ACC112 (cell line): ENCODE data around the gene GRIN1.

Experiments used
- H2AFZ ChIP-seq: fragments of 200-600 bp; sonication (generic); one replicate; pipeline ENCODE4 v1.6.0; 2017; ENCODE audit warnings: antibody characterized with exemption, low read length; ENCODE audit not compliant: unreplicated experiment
- H3K27ac ChIP-seq: fragments of 200-600 bp; sonication (generic); 2 replicates; pipeline ENCODE4 v1.5.1; 2014; ENCODE audit warnings: low read depth, mild to moderate bottlenecking, antibody characterized with exemption, low read length, moderate library complexity
- H3K27me3 ChIP-seq: fragments of 200-600 bp; sonication (generic); 2 replicates; pipeline ENCODE4 v1.6.1; 2014; ENCODE audit warnings: mild to moderate bottlenecking, antibody characterized with exemption, low read length, moderate library complexity, mixed read lengths; ENCODE audit not compliant: insufficient read depth
- H3K36me3 ChIP-seq: fragments of 200-600 bp; sonication (generic); 2 replicates; pipeline ENCODE4 v1.6.1; 2016; ENCODE audit warnings: mild to moderate bottlenecking, antibody characterized with exemption, low read length, moderate library complexity, mixed read lengths; ENCODE audit not compliant: insufficient read depth
- H3K4me1 ChIP-seq: fragments of 200-600 bp; sonication (generic); one replicate; pipeline ENCODE4 v1.6.1; 2016; ENCODE audit warnings: low read length, mixed read lengths; ENCODE audit not compliant: insufficient read depth, unreplicated experiment, control insufficient read depth
- H3K4me3 ChIP-seq: fragments of 200-600 bp; sonication (generic); 2 replicates; pipeline ENCODE4 v1.5.1; 2014; ENCODE audit warnings: mild to moderate bottlenecking, low read depth, low read length
- H3K79me2 ChIP-seq: fragments of 200-600 bp; sonication (generic); one replicate; pipeline ENCODE4 v1.6.0; 2016; ENCODE audit warnings: low read length; ENCODE audit not compliant: control insufficient read depth, unreplicated experiment, insufficient read depth

GRIN1 gene

GRCh38 chr9:137106662-137107250, 32.2 kb upstream of the GRIN1 start:
- H3K27ac ChIP-seq: no peak overlapping the region
- no peak overlapping the region for H2AFZ ChIP-seq
- H3K36me3 ChIP-seq: peaks cover 25% of the 10 kb centered on the region
- no peaks in the 10 kb centered on the region for H3K4me1 ChIP-seq
- no peak overlapping the region for H3K4me3 ChIP-seq
- no peaks in the 10 kb centered on the region for H3K79me2 ChIP-seq
- no peaks in the 10 kb centered on the region for H3K27me3 ChIP-seq

GRCh38 chr9:137107312-137107921, 31.5 kb upstream of the GRIN1 start:
- Histone ChIP-seq H3K27me3 (no peaks in the 10 kb centered on the region), H3K4me1 (no peaks in the 10 kb centered on the region), H3K79me2 (no peaks in the 10 kb centered on the region), H3K36me3 (peaks cover 19% of the 10 kb centered on the region), H3K27ac (no peak overlapping the region), H3K4me3 (no peak overlapping the region), H2AFZ (no peak overlapping the region)

GRCh38 chr9:137107982-137108381, 31.0 kb upstream of the GRIN1 start:
- no peak overlapping the region for H3K4me3 ChIP-seq
- H3K4me1 ChIP-seq: no peaks in the 10 kb centered on the region
- no peak overlapping the region for H2AFZ ChIP-seq
- no peak overlapping the region for H3K27ac ChIP-seq
- no peaks in the 10 kb centered on the region for H3K79me2 ChIP-seq
- peaks cover 13% of the 10 kb centered on the region; the same call in 1 of the 2 replicates for H3K36me3 ChIP-seq
- no peaks in the 10 kb centered on the region for H3K27me3 ChIP-seq

DNA sequence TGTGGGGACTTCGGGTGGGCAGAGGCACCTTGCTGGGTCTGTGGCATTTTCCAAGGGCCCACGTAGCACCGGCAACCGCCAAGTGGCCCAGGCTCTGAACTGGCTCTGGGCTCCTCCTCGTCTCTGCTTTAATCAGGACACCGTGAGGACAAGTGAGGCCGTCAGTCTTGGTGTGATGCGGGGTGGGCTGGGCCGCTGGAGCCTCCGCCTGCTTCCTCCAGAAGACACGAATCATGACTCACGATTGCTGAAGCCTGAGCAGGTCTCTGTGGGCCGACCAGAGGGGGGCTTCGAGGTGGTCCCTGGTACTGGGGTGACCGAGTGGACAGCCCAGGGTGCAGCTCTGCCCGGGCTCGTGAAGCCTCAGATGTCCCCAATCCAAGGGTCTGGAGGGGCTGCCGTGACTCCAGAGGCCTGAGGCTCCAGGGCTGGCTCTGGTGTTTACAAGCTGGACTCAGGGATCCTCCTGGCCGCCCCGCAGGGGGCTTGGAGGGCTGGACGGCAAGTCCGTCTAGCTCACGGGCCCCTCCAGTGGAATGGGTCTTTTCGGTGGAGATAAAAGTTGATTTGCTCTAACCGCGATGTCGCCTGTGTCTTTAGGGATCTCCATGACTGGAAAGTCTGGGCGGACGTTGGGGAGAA, 30.2 kb upstream of the GRIN1 start:
- peaks cover 5% of the 10 kb centered on the region for H3K79me2 ChIP-seq
- H3K4me1 ChIP-seq: no peaks in the 10 kb centered on the region
- H2AFZ ChIP-seq: no peak overlapping the region
- peaks cover 6% of the 10 kb centered on the region; the same call in 1 of the 2 replicates for H3K36me3 ChIP-seq
- H3K27ac ChIP-seq: no peak overlapping the region
- H3K27me3 ChIP-seq: no peaks in the 10 kb centered on the region
- no peak overlapping the region for H3K4me3 ChIP-seq

DNA sequence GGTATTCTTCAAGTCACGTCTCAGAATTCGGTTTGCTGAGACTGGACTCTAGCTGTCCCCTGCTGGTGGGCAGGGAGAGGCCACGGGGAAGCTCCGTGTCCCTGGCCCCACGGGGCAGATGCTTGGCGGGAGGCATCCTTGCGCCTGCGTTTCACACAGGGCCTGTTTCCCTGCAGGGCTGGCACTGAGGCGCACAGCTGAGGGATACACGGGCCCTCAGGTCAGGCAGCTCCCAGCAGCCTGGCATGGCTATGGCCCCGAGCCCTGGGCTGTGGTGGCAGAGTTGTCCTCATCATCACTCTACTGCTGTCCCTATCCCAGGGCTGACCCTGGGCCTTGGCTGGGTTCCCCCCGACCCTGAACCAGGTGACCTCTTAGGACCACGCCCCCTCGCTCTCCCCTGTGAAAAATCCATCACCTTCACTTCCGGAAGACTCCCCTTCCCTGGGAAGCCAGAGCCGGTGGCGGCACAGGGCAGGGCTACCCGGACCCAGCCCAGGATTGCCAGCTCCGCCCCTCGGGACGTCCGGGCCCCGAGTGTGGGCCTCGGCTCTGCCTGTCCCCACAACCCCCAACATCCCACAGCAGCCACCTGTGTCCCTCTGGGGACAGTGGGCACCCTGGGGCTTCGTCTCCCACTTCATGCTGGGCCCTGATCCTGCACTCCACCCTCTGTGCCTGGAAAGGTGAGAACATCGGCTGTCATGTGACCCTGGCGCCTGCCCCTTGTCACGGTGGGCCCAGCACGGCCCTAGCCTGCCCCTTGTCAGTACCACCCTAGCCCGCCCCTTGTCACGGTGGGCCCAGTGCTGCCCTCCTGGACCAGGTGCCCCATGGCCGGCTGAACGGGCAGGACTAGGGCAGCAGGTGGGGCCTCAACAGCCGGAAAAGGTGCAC, 29.5 kb upstream of the GRIN1 start:
- Histone ChIP-seq H3K27me3 (no peaks in the 10 kb centered on the region), H3K36me3 (peaks cover 3% of the 10 kb centered on the region; the same call in 1 of the 2 replicates), H2AFZ (no peak overlapping the region), H3K27ac (no peak overlapping the region), H3K4me3 (no peak overlapping the region), H3K4me1 (no peaks in the 10 kb centered on the region), H3K79me2 (peaks cover 5% of the 10 kb centered on the region)

GRCh38 chr9:137110147-137110910, 28.6 kb upstream of the GRIN1 start:
- Histone ChIP-seq H3K27me3 (no peaks in the 10 kb centered on the region), H3K27ac (no peak overlapping the region), H2AFZ (no peak overlapping the region), H3K79me2 (peaks cover 5% of the 10 kb centered on the region), H3K4me3 (no peak overlapping the region), H3K4me1 (no peaks in the 10 kb centered on the region), H3K36me3 (peaks cover 3% of the 10 kb centered on the region; the same call in 1 of the 2 replicates)

- H3K27me3 ChIP-seq: no peaks in the 10 kb centered on the region
- no peaks in the 10 kb centered on the region for H3K4me1 ChIP-seq
- no peak overlapping the region for H3K27ac ChIP-seq
- H3K36me3 ChIP-seq: peaks cover 3% of the 10 kb centered on the region; the same call in 1 of the 2 replicates
- no peak overlapping the region for H2AFZ ChIP-seq
- H3K4me3 ChIP-seq: no peak overlapping the region
- H3K79me2 ChIP-seq: peaks cover 5% of the 10 kb centered on the region
These were observed 27.8 kb upstream of the GRIN1 start for GRCh38 chr9:137110911-137111787.

GRCh38 chr9:137111788-137112563, 27.0 kb upstream of the GRIN1 start:
- H3K4me3 ChIP-seq: no peak overlapping the region
- no peak overlapping the region for H2AFZ ChIP-seq
- no peak overlapping the region for H3K27ac ChIP-seq
- H3K79me2 ChIP-seq: peaks cover 5% of the 10 kb centered on the region
- no peaks in the 10 kb centered on the region for H3K4me1 ChIP-seq
- H3K27me3 ChIP-seq: no peaks in the 10 kb centered on the region
- H3K36me3 ChIP-seq: peaks cover 3% of the 10 kb centered on the region; the same call in 1 of the 2 replicates
